SK-N-MC (cell line): ENCODE results near the gene IGFBP1.

ENCODE experiments used
- EZH2 ChIP-seq: fragments of 200-600 bp; sonication (generic); IDR thresholded peaks from one replicate; pipeline ENCODE4 v1.6.1; 2017; ENCODE audit warnings: antibody characterized with exemption
- POLR2AphosphoS5 ChIP-seq: IDR thresholded peaks from 2 replicates; pipeline ENCODE4 v1.6.1; 2012; ENCODE audit warnings: mild to moderate bottlenecking, low read depth, low read length, borderline replicate concordance

DNA sequence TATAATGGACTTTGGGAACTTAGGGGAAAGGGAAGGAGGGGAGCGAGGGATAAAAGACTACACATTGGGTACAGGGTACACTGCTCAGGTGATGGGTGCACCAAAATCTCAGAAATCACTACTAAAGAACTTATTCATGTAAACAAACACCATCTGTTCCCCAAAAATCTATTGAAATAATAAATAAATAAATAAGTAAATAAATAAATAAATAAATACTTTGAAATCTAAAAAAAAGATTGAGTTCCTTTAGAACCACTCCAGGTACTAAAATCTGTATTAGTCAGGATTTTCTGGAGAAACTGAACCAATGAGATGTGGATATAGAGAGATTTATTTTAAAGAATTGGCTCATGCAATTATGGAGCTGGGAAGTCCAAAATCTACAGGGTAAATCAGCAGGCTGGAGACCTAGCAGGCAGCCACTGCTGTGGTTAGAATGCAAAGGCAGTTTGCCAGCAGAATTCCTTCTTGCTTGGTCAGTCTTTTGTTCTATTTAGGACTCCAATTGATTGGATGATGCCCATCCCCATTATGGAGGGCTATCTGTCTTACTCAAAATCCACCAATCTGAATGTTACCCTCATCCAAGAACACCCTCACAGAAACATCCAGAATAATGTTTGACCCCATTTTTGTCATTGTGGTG lies 8.9 kb downstream of the IGFBP1 start:
- TF ChIP-seq POLR2AphosphoS5 (no peak), EZH2 (no peak)
